Renal cortex interstitium (tissue), 11 donors: ENCODE data around the gene DGCR8. TPM values are rescaled to one million over a fixed set of nuclear protein-coding genes. Genes with fewer than 3 reads are reported as not detected.

Source experiments
- DNase-seq, 11 donors: peaks; one replicate each; pipeline ENCODE4 v3.0.0-alpha.2; 2013; ENCODE audit warnings: low read depth in 9 of 11, low spot score in 4 of 11; ENCODE audit errors: extremely low read depth in 1 of 11
- polyA plus RNA-seq, 3 donors: library from polyadenylated mRNA; unstranded; fragments of 120-200 nt; gene quantifications; one replicate each; pipeline ENCODE4 v1.2.1, GENCODE V29; 2013; ENCODE audit not compliant: insufficient read length in 3 of 3

Gene DGCR8
- polyA plus RNA-seq, 3 donors = 42.4 to 54.6 (median 50.6) TPM

GRCh38 chr22:20043057-20043996 lies 36.7 kb upstream of the DGCR8 start:
- no peak for DNase-seq

DNA sequence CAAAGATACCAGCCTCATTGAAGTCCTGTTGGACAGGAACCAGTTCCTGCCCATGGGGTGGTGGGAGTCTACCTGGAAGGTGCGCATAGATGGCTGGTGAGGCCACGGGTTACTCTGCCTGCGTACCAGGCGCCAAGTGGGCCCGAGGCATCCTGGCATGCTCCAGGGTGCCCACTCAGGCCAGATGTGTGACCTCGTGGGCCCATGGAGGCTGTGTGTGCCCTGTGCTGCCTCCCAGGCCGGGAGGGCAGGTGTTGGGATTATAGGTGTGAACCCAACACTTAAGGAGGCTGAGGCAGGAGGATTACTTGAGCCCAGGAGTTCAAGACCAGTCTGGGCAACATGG lies 36.1 kb upstream of the DGCR8 start:
- no peak for DNase-seq

GRCh38 chr22:20044495-20045151 lies 35.4 kb upstream of the DGCR8 start:
- no peak for DNase-seq

DNA sequence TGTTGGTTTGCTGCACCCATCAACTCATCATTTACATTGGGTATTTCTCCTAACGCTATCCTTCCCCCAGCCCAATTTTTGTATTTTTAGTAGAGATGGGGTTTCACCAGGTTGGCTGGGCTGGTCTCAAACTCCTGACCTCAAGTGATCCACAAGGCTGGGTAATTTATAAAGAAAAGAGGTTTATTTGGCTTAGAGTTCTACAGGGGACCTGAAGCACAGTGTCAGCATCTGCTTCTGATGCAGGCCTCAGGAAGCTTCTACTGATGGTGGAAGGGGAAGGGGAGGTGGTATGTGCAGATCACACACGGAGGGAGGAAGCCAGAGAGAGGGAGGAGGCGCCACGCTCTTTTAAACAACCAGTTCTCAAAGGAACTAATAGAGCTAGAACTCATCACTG lies 33.3 kb upstream of the DGCR8 start:
- no peak for DNase-seq

- no peak for DNase-seq
Measured at GRCh38 chr22:20051927-20052308, 28.1 kb upstream of the DGCR8 start.

DNA sequence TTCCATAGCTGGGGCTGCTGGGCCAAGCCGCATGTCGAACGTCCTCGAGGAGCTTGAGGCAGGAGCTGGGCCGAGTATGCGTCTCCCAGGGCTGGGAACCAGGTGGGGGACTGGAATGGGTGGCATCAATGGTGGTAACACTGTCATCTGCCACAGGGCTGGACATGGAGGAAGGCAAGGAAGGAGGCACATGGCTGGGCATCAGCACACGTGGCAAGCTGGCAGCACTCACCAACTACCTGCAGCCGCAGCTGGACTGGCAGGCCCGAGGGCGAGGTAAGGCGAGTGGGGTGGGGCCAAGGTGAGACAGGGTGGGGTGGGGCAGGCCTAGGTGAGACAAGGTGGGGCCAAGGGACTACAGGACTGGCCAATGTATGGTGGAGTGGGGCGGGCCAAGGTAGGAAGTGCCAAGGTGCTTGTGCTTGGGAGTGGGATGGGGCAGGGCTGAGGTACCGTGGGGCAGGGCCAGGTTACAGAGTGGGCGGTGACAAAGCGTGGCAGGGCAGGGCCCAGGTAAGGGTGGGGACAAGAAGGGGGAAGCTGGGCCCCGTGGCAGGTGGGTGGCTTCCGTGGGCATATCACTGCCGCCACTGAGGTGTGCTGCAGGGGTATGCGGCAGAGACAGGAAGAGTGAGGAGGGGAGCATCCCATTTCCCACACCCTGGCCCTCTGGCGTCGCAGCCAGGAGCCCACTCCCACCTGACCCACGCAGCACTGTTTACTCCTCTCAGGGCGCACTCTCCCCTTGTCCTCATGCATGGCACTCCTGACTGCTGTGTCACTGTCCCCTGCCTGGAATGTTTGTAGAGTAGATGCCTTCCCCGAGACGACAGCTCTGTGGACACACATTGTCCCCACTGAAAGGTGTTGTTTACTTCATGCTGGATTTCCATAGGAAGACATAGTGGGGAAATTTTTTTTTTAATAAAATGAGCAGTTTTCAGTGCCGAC lies 27.5 kb upstream of the DGCR8 start:
- no peak for DNase-seq

DNA sequence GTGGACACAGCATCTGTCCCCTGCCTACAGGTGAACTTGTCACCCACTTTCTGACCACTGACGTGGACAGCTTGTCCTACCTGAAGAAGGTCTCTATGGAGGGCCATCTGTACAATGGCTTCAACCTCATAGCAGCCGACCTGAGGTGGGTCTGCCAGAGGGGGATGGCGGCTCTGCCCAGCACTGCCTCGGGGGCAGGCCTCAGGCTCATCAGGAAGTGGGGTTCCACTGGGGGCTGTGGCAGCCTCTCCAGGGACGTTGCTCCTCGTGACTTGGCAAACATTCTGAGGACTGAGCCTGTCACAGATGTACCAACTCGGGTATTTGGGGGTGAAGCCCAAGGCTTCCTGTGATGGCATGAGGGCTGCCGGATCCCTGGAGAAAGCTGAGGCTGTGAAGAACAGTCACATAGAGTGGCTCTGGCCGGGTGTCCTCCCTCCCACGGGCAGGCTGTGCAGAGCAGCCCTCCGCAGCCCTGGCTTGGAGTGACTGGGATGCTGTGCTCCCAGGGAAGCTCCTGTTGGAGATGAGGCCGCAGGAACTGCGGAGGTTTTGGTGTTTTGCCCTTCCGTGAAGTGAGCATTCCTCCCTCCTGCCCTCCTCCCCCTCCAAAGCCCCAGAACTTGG lies 26.5 kb upstream of the DGCR8 start:
- no peak for DNase-seq

- DNase-seq = no peak
Measured at GRCh38 chr22:20054034-20054427, 26.0 kb upstream of the DGCR8 start.

DNA sequence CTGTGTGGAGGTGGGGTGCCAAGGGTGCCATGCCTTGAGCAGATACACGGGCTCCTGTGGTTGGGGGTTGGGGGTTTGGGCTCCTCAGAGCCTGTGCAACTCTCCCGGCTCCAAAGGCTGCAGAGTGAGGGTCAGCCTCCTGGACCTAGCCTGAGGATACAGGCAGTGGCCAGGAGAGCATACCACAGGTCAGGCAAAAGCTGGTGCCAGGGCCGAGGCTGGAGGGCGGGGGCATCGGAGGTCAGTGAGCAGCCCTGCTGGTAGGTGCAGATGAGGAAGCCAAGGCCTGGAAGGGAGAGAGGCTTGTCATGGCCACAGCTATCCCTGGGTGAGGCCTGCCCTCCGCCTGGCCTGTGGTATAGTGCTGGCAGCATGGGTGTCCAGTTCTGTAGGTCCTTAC lies 25.6 kb upstream of the DGCR8 start:
- no peak for DNase-seq

DNA sequence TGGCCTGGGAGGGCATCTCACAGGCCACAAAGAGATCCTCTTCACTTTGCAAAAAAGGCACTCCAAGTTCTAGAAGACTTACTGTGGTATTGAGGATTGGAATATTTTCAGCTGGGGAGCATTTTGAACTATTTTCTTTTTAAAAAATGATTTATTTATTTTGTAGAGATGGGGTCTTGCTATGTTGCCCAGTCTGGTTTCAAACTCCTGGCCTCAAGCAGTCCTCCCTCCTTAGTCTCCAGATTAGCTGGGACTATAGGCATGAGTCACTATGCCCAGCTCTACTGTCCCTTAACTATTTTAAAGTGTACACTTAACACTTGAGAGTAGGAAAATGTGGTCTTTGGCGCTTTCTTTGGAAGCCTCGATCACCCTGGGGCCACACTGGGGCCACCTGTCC lies 24.9 kb upstream of the DGCR8 start:
- DNase-seq = no peak

DNA sequence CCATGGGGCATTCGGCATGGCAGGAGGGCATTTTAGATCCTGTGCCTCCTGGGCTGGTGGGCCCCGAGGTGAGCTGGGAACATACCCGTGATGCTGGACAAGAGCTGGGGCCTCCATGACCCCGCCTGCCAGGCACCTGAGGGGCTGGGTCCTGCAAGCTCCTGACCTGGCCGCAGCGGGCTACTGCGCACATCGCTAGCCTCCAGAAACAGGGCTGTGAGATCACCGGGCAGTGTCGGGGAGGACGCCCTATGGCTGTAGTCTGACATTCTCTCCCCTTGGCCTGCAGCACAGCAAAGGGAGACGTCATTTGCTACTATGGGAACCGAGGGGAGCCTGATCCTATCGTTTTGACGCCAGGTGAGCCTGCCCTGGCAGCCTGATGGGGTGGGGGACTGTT lies 24.4 kb upstream of the DGCR8 start:
- DNase-seq = no peak

GRCh38 chr22:20056161-20056560 lies 23.9 kb upstream of the DGCR8 start:
- no peak for DNase-seq

DNA sequence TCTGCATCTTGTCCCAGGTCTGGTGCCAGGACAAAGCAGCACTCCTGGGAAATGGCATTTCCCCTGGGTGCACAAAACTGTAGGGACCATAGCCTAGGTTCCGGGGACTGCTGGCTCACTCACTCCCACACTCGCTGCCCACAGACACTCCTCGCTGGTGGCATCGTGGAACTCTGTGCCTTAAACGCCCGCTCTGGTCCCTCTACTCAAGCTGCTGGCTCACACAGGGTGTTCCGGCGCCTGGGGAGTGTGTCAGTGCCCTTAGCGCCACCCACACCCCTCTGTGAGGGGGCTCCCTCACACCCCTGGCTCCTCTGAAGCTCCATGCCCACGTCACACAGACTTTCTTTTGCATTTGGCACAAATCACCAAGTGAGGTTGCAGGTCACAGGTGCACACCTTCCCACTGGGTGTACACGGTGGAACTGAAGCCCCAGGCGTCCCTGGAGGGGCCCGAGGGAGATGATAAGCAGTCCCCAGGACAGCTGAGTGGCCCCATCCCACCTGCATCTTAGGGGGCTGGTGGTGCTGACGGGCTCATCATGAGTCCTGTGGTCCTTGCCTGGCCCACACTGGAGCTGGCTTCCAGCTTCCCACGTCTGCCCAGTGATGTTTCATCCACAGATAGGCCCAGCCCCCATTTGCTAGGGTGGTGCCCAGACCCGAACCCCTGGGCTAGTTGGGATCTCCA lies 23.2 kb upstream of the DGCR8 start:
- no peak for DNase-seq

DNA sequence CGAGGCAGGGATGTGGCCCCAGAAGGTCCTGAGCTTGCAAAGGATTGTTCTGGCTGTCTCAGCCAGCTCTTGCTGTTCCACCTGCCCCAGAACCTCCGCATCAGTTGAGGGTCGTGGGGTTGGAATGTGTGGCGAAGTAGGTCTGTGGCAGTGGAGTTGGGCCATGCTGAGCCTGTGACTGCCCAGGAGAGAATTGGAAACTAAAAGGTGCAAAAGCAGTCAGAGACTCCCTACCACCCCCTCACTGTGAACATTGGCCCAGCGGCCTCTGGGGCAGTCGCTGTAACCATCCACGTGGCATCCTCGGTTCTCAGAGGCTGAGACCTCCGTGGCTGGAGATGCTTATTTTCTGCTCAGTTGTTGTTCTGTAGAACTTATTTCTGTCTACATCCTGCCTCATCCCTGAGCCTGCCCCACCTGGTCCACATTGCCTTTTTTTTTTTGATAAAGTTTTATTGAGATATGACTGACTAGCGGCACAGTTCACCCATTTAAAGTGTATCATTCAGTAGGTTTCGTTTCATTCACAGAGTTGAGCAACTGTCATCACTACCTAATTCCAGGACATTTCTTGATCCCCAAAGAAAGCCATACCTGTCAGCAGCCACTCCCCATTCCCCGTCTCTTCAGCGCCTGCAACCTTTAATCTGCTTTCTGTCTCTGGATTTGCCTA lies 22.3 kb upstream of the DGCR8 start:
- DNase-seq = no peak

- no peak for DNase-seq
Measured at GRCh38 chr22:20058989-20059770, 20.9 kb upstream of the DGCR8 start.

GRCh38 chr22:20060700-20061480 lies 19.2 kb upstream of the DGCR8 start:
- DNase-seq = no peak

DNA sequence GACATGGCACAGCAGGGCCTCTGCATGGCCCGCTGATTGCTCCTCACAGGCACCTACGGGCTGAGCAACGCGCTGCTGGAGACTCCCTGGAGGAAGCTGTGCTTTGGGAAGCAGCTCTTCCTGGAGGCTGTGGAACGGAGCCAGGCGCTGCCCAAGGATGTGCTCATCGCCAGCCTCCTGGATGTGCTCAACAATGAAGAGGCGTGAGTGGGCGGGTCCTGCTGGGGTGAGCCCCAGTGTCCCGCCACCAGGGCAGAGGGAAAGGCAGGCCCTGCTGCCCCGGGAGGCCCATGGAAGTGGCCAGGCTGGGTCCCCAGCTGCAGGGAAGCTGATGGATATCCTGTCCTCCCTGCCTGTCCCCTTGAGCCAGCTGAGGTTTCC lies 18.6 kb upstream of the DGCR8 start:
- DNase-seq = no peak
